GM12872 (cell line): ENCODE results near the gene SDHAF1.

Experiments used
- TF ChIP-seq, protein P1 (sequence below): IDR thresholded peaks from 3 replicates; pipeline ENCODE4 v1.5.1; 2011; ENCODE audit warnings: low read depth, mild to moderate bottlenecking, low read length, moderate library complexity; ENCODE audit not compliant: insufficient read depth

SDHAF1 gene

DNA sequence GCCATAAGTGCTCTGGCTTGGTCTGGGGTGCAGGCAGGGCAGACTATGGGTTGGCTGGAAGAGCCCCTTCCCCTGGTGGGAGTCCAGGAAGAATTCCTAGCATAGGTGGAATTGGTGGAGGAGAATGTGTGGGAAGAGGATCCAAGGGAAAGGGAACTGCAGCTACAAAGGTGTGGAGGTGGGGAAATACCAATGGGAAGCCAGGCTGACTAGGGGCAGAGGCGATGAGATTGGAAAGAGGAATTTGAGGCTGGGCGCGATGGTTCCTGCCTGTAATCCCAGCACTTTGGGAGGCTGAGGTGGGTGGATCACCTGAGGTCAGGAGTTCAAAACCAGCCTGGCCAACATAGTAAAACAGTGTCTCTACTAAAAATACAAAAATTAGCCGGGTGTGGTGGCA is 4.8 kb upstream of the SDHAF1 start:
- TF ChIP-seq, protein P1, sequence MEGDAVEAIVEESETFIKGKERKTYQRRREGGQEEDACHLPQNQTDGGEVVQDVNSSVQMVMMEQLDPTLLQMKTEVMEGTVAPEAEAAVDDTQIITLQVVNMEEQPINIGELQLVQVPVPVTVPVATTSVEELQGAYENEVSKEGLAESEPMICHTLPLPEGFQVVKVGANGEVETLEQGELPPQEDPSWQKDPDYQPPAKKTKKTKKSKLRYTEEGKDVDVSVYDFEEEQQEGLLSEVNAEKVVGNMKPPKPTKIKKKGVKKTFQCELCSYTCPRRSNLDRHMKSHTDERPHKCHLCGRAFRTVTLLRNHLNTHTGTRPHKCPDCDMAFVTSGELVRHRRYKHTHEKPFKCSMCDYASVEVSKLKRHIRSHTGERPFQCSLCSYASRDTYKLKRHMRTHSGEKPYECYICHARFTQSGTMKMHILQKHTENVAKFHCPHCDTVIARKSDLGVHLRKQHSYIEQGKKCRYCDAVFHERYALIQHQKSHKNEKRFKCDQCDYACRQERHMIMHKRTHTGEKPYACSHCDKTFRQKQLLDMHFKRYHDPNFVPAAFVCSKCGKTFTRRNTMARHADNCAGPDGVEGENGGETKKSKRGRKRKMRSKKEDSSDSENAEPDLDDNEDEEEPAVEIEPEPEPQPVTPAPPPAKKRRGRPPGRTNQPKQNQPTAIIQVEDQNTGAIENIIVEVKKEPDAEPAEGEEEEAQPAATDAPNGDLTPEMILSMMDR = no peak

- TF ChIP-seq, protein P1 = no peak
Observed at GRCh38 chr19:35990771-35991730, 3.9 kb upstream of the SDHAF1 start.

DNA sequence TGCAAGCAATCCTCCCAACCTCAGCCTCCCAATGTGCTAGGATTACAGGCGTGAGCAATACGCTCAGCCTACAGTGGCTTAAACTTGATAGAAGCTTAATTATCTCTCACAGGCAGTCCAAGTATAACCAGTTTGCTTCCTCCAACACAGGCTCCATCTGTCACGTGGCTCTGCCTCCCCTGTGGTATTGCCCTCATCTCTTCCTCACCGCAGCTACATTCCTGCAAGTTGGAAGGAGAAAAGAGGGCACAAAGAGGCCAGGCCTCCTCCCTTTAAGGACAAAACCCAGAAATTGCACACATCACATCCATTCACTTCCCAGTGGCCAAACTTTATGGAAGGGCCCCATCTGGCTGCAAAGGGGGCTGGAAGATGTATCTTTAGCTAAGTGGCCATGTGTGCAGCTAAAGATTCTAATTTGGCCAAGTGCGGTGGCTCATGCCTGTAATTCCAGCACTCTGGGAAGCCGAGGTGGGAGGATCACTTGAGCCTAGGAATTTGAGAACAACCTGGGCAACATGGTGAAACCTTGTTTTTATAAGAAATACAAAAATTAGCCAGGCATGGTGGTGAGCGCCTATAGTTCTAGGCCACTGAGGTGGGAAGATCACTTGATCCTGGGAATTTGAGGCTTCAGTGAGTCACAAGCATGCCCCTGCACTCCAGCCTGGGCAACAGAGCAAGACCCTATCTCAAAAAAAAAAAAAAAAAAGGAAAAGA is 3.1 kb upstream of the SDHAF1 start:
- TF ChIP-seq, protein P1 = no peak

GRCh38 chr19:35992907-35993765 is 1.9 kb upstream of the SDHAF1 start:
- TF ChIP-seq, protein P1 = no peak

GRCh38 chr19:35993923-35994598 is 927 bp upstream of the SDHAF1 start:
- TF ChIP-seq, protein P1 = peak; percentile 38; the same call in 2 of the 3 replicates

- TF ChIP-seq, protein P1 = no peak
Observed at GRCh38 chr19:35996777-35997176, 1.8 kb downstream of the SDHAF1 start.
